A673 (cell line): ENCODE results near the gene AGAP5. TPM values are rescaled to one million over a fixed set of nuclear protein-coding genes. Genes with fewer than 3 reads are reported as not detected.

Experiments
- BruUV-seq: library from RNA; stranded (reverse); fragments of 400-500 nt; replicated peaks from 2 replicates; lab custom pipeline; 2021; lab: Mats Ljungman, UMichigan
- CTCF ChIA-PET: fragments of 300-600 bp; sonication (Branson Sonifier 250); formaldehyde crosslinking; loops from one replicate; lab custom pipeline; 2022; ENCODE audit warnings: antibody characterized with exemption; lab: Charles Lee
- POLR2A ChIA-PET: fragments of 300-600 bp; sonication (Branson Sonifier 250); formaldehyde crosslinking; loops from one replicate; lab custom pipeline; 2022; ENCODE audit warnings: antibody characterized with exemption; ENCODE audit not compliant: low non-redundant PET; lab: Charles Lee
- DNase-seq: peaks from one replicate; pipeline ENCODE4 v3.0.0-alpha.2; 2015; ENCODE audit warnings: low spot score
- H3K27ac ChIP-seq: fragments of 200-600 bp; sonication (generic); 2 replicates; pipeline ENCODE4 v1.5.1; 2016; ENCODE audit warnings: mixed run types, low read depth, mild to moderate bottlenecking, mixed read lengths, antibody characterized with exemption, low read length; ENCODE audit not compliant: poor library complexity, severe bottlenecking
- H3K27me3 ChIP-seq: fragments of 200-600 bp; sonication (generic); replicated peaks from 2 replicates; pipeline ENCODE4 v1.6.1; 2017; ENCODE audit warnings: mixed run types, low read depth, mild to moderate bottlenecking, mixed read lengths, antibody characterized with exemption, low read length; ENCODE audit not compliant: insufficient read depth, poor library complexity
- H3K36me3 ChIP-seq: fragments of 200-600 bp; sonication (generic); 2 replicates; pipeline ENCODE4 v1.6.1; 2016; ENCODE audit warnings: mixed run types, mild to moderate bottlenecking, mixed read lengths, antibody characterized with exemption, low read length; ENCODE audit not compliant: insufficient read depth, poor library complexity, severe bottlenecking
- H3K4me1 ChIP-seq: fragments of 200-600 bp; sonication (generic); 2 replicates; pipeline ENCODE4 v1.6.1; 2017; ENCODE audit warnings: mixed run types, mild to moderate bottlenecking, mixed read lengths, antibody characterized with exemption, low read length; ENCODE audit not compliant: insufficient read depth, poor library complexity, severe bottlenecking
- H3K4me3 ChIP-seq: fragments of 200-600 bp; sonication (generic); 2 replicates; pipeline ENCODE4 v1.5.1; 2016; ENCODE audit warnings: low read depth, mixed run types, mild to moderate bottlenecking, mixed read lengths, low read length; ENCODE audit not compliant: poor library complexity, severe bottlenecking
- H3K9me3 ChIP-seq: fragments of 200-600 bp; sonication (generic); 2 replicates; pipeline ENCODE4 v1.6.1; 2016; ENCODE audit warnings: mixed run types, low read depth, mild to moderate bottlenecking, mixed read lengths, antibody characterized with exemption, low read length; ENCODE audit not compliant: poor library complexity, severe bottlenecking
- EZH2 ChIP-seq: fragments of 200-600 bp; sonication (generic); IDR thresholded peaks from 2 replicates; pipeline ENCODE4 v1.6.1; 2017; ENCODE audit warnings: borderline replicate concordance, low read depth, mild to moderate bottlenecking, mixed read lengths, antibody characterized with exemption, low read length; ENCODE audit not compliant: poor library complexity, severe bottlenecking
- intact Hi-C: fragments of 100-400 bp; cut with micrococcal nuclease; formaldehyde crosslinking; loops from one replicate; pipeline ENCODE4 v1.10.0; 2022; ENCODE audit not compliant: unreplicated experiment
- total RNA-seq: library from RNA; stranded (reverse); gene quantifications from 2 replicates; pipeline ENCODE4 v1.2.3, GENCODE V29; 2021
- TF ChIP-seq, protein P1 (sequence below): fragments of 300-800, 200-600 bp; sonication (generic); conservative IDR thresholded peaks from 2 replicates; pipeline ENCODE4 v1.5.1; 2017; ENCODE audit warnings: low read depth, mild to moderate bottlenecking, antibody characterized with exemption, low read length, moderate library complexity, mixed read lengths

The AGAP5 gene
- total RNA-seq, 1 experiment from 2014 or later, result 6.4 TPM

- no peaks in the 10 kb centered on the region for H3K9me3 ChIP-seq
- no peaks in the 10 kb centered on the region for H3K36me3 ChIP-seq
- H3K27ac ChIP-seq, result no peak overlapping the region
- H3K4me1 ChIP-seq, result peaks cover 6% of the 10 kb centered on the region
- intact Hi-C loops, result no loop called here
- DNase-seq, result no peak
- TF ChIP-seq, protein P1, sequence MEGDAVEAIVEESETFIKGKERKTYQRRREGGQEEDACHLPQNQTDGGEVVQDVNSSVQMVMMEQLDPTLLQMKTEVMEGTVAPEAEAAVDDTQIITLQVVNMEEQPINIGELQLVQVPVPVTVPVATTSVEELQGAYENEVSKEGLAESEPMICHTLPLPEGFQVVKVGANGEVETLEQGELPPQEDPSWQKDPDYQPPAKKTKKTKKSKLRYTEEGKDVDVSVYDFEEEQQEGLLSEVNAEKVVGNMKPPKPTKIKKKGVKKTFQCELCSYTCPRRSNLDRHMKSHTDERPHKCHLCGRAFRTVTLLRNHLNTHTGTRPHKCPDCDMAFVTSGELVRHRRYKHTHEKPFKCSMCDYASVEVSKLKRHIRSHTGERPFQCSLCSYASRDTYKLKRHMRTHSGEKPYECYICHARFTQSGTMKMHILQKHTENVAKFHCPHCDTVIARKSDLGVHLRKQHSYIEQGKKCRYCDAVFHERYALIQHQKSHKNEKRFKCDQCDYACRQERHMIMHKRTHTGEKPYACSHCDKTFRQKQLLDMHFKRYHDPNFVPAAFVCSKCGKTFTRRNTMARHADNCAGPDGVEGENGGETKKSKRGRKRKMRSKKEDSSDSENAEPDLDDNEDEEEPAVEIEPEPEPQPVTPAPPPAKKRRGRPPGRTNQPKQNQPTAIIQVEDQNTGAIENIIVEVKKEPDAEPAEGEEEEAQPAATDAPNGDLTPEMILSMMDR, result no peak
- no peak for TF ChIP-seq EZH2
- CTCF ChIA-PET, result no interaction called here
- no peaks in the 10 kb centered on the region for H3K27me3 ChIP-seq
- no peak overlapping the region for H3K4me3 ChIP-seq
- no TSS peak for BruUV-seq
- POLR2A ChIA-PET, result no interaction called here
These were observed 69.5 kb downstream of the AGAP5 start for GRCh38 chr10:73628405-73628804.

GRCh38 chr10:73627300-73627699, 70.6 kb downstream of the AGAP5 start:
- Histone ChIP-seq H3K9me3 (no peaks in the 10 kb centered on the region), H3K36me3 (no peaks in the 10 kb centered on the region), H3K27me3 (no peaks in the 10 kb centered on the region), H3K27ac (no peak overlapping the region), H3K4me3 (no peak overlapping the region), H3K4me1 (peaks cover 6% of the 10 kb centered on the region)
- no peak for TF ChIP-seq EZH2
- TF ChIP-seq, protein P1, result no peak
- no TSS peak for BruUV-seq
- no peak for DNase-seq
- CTCF ChIA-PET, result no interaction called here
- intact Hi-C loops, result no loop called here
- POLR2A ChIA-PET, result no interaction called here

DNA sequence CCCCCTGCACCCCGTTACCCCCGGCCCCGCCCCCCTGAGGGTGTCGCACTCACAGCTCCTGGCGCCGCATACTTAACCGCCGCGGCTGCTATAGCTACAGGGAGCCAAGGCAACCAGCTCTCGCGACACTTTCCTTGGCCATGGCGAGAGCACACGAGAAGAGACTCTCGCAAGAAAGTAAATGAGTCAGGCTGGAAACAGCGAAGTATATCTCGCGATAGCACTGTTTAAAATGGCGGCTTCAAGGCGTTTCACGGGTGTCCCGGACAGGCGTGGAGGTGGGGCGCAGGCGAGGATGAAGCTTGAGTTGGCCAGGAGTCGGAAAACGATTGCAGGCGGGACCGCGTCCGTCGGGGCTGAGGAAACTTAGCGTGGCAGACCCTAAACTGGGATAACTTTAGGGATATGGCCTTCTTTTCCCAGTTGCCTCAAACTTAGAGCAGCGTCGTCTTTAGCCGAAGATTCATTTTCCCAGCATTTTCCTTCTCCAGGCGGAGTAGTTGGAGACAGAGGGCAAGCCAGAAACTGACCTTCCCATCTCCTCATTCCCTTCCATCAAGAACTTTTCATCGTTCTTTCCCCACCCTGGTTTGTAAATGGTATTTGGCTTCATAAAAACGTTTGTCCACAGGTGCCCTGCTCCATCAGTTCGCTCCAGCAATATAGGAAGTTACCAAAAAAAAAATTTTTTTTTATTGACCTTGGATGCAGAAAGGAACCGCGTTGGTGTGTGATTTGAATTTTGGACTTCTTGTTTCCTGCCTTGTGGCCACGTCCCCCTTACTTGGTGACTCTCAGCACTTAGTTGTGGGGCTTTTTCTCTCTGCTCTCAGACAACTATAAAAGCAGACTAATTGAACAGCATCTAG, 71.8 kb downstream of the AGAP5 start:
- Histone ChIP-seq H3K9me3 (no peaks in the 10 kb centered on the region), H3K27me3 (no peaks in the 10 kb centered on the region), H3K4me1 (peaks cover 6% of the 10 kb centered on the region), H3K36me3 (no peaks in the 10 kb centered on the region), H3K4me3 (peak overlapping the region; percentile 78), H3K27ac (peak overlapping the region; percentile 84)
- POLR2A ChIA-PET, result interaction anchor here (0.6 to 0.7 kb wide), 3 partner anchors 10 to 55 kb away, joined by 3 to 10 read pairs (median 5); no protein-coding TSS in a partner anchor
- TF ChIP-seq EZH2, result no peak
- TF ChIP-seq, protein P1, result no peak
- peak; percentile 99 for DNase-seq
- intact Hi-C loops, result no loop called here
- TSS peak; percentile 87 for BruUV-seq
- CTCF ChIA-PET, result interaction anchor here (0.6 to 0.8 kb wide), 4 partner anchors 16 to 323 kb away, joined by 3 to 10 read pairs (median 4); no protein-coding TSS in a partner anchor
